Psoas muscle (tissue), 8 donors: ENCODE data around the gene SESN3. TPM values are rescaled to one million over a fixed set of nuclear protein-coding genes. Genes with fewer than 3 reads are reported as not detected.
"Not testable (repeated sequence)": the region's sequence is repeated elsewhere in the genome, so short reads cannot be mapped to it uniquely, and the experiment has no call there.

Source experiments
- ATAC-seq, 4 donors: fragments of 200-7000 bp; cut with Tn5 transposase; one replicate each; pipeline ENCODE4 v1.9.1; 2020; ENCODE audit warnings: moderate library complexity in 3 of 4, mild to moderate bottlenecking in 2 of 4
- DNase-seq, 2 donors: peaks; one replicate each; pipeline ENCODE4 v3.0.0-alpha.2; 2020
- H3K27ac ChIP-seq: fragments of 200-600 bp; one replicate; pipeline ENCODE4 v1.8.0; 2022
- H3K27me3 ChIP-seq, 3 donors: fragments of 200-600 bp in 1 of 3; one replicate each; pipeline versions ENCODE4 v1.6.1 to v1.8.0; 2013 to 2022; ENCODE audit warnings: low read length in 2 of 3, mild to moderate bottlenecking in 2 of 3, moderate library complexity in 1 of 3; ENCODE audit not compliant: insufficient read depth in 3 of 3
- H3K36me3 ChIP-seq, 2 donors: fragments of 200-600 bp in 1 of 2; one replicate each; pipeline versions ENCODE4 v1.6.1 to v1.8.0; 2013 to 2022; ENCODE audit warnings: low read depth in 1 of 2, mild to moderate bottlenecking in 1 of 2, moderate library complexity in 1 of 2; ENCODE audit not compliant: insufficient read depth in 1 of 2
- H3K4me1 ChIP-seq: fragments of 200-600 bp; one replicate; pipeline ENCODE4 v1.8.0; 2022
- H3K4me3 ChIP-seq: fragments of 200-600 bp; one replicate; pipeline ENCODE4 v1.8.0; 2022; ENCODE audit warnings: mild to moderate bottlenecking
- H3K9me3 ChIP-seq: fragments of 200-600 bp; one replicate; pipeline ENCODE4 v1.8.0; 2022
- CTCF ChIP-seq: fragments of 200-600 bp; IDR thresholded peaks from one replicate; pipeline ENCODE4 v1.8.0; 2022; ENCODE audit warnings: antibody characterized with exemption
- WGBS, 3 donors: extraction: QIAGEN DNeasy Blood & Tissue Kit; methylation state at CpG; one replicate each; pipeline versions ENCODE4 v1.1.6 to v1.1.7; 2013; 5-methylcytosine and 5-hydroxymethylcytosine counted together
- intact Hi-C, 2 donors: fragments of 100-400 bp; cut with DNase I; formaldehyde crosslinking; loops; one replicate each; pipeline versions ENCODE4 v1.11.0 to v1.14.2; 2022
- long read RNA-seq, 2 donors: library from polyadenylated mRNA; unstranded; transcript quantifications; one replicate each; pipeline ENCODE4 v2.0.0, GENCODE V29; 2021
- polyA plus RNA-seq, 3 donors: library from polyadenylated mRNA; stranded (reverse); fragments of 200-250 nt; gene quantifications; one replicate each; pipeline ENCODE4 v1.2.3, GENCODE V29; 2013
- total RNA-seq, 4 donors: library from RNA; stranded (reverse); fragmentation: NEBNext Ultra II Directional in 2 of 4; extraction: Animal tissue kit (Norgen Biotek cat#: 25700) in 2 of 4; gene quantifications; one replicate each; pipeline versions ENCODE4 v1.2.1 to v1.2.4, GENCODE V29; 2021 to 2023
- donor health status: healthy with polysubstance abuse.
- donor health status: DM: no; HTN: no; CAD: no; lungs with moderate emphysema.
- donor health status: Bipolar disorder and iron deficiency.
- donor health status: healthy.
- donor health status: DM: yes; HTN: yes; CAD: no.
- donor health status: DM: no; HTN: no; CAD: no.
- donor health status: DM: no; HTN: no; CAD: no.
- donor health status: DM: yes; HTN: yes; CAD: no.

SESN3 gene
- total RNA-seq (10 to 100 TPM in 3 of 4 donors, 1 to 10 TPM in 1; 5.3 to 94.6 (median 15.6) TPM), polyA plus RNA-seq (1 to 10 TPM in 2 of 3 donors, under 1 TPM in 1; 0.92 to 3.8 (median 1.0) TPM)
- long read RNA-seq, donor 1 = 0 reads
- long read RNA-seq, donor 2, partial matches to known transcripts = 0 of 1 reads
- long read RNA-seq, donor 2, other reads (novel, unspliced or antisense) = 1 of 1 reads

- no peaks in the 10 kb centered on the region for H3K9me3 ChIP-seq
- H3K4me1 ChIP-seq = peaks cover 8% of the 10 kb centered on the region
- 1% methylated on average over 30 to 40 of the region's 40 CpGs for WGBS, 3 donors
- peak; percentile 97 to 98 (median 98) for ATAC-seq
- no peak for TF ChIP-seq CTCF
- no peaks in the 10 kb centered on the region for H3K36me3 ChIP-seq
- peak within 1 kb of the TSS; percentile 62 for H3K27ac ChIP-seq
- peak; percentile 99 for DNase-seq
- H3K4me3 ChIP-seq = peak within 1 kb of the TSS; percentile 83
- intact Hi-C loops = loop anchor here in 1 of 2 donors (5.0 kb wide), 3 partner anchors 79 to 476 kb away; partner anchors contain the start of gene SRSF8
- no peaks in the 10 kb centered on the region for H3K27me3 ChIP-seq
These were observed at the start of gene SESN3 for GRCh38 chr11:95231127-95231880. SESN3 (minus strand) TSS chr11:95231202; CDS start chr11:95230860, 342 bp downstream.

DNA sequence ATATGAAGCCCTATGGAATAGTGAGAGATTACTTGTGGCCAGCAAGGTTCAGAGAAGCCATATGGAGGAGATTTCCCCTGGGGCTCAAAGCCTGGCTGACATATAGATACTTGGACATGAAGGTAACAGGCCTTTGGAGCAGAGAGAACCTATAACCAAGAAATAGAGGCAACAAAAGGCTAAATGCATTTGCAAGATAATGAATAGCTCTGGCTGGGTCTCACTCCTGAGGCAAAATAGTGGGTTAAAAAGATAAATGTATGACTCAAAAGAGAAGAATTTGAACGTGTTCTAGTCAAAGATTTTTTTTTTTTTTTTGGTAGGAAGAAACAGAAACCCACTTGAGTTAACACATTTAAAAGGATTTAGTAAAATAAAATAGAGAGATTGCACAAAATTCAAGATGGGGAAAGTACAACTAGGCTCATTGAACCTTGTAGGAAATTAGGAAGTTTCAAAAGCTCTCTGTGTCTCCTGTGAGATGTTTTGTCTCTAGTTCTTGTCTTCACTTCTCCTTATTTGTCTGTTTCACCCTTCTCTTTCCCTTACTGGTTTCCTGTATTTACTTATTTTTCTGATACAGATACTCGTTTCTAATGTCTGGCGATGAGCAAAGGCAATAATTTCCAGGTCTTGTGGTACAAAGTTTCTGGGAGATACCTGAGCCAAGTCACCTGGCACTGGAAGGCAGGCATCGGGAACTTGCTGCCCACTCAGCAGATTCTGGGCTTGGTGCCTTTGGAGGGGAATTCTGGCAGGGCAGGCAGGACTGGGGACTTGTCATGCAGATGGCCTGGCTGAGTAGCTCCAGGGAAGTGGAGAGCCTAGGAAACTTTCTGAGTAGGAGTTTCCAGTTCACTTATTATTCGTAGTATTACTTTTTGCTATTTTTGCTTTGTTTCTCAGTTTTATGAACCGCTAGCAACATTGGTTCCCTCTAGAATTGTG lies 49.2 kb upstream of the SESN3 start:
- Histone ChIP-seq H3K4me1 (no peaks in the 10 kb centered on the region), H3K27me3 (no peaks in the 10 kb centered on the region), H3K36me3 (no peaks in the 10 kb centered on the region), H3K4me3 (no peak overlapping the region), H3K27ac (no peak overlapping the region), H3K9me3 (no peaks in the 10 kb centered on the region)
- ATAC-seq = no peak
- DNase-seq = peak; percentile 18 to 43
- TF ChIP-seq CTCF = no peak
- intact Hi-C loops = no loop called here
- 28 to 43% (median 33%) methylated on average over 6 of the region's 6 CpGs for WGBS, 3 donors

GRCh38 chr11:95277868-95278267 lies 46.9 kb upstream of the SESN3 start:
- Histone ChIP-seq H3K27ac (no peak overlapping the region), H3K27me3 (no peaks in the 10 kb centered on the region), H3K4me1 (no peaks in the 10 kb centered on the region), H3K9me3 (no peaks in the 10 kb centered on the region), H3K36me3 (no peaks in the 10 kb centered on the region), H3K4me3 (no peak overlapping the region)
- intact Hi-C loops = no loop called here
- no peak for TF ChIP-seq CTCF
- ATAC-seq = no peak
- no peak for DNase-seq
- WGBS, 3 donors = 77 to 82% (median 78%) methylated on average over 2 of the region's 2 CpGs

DNA sequence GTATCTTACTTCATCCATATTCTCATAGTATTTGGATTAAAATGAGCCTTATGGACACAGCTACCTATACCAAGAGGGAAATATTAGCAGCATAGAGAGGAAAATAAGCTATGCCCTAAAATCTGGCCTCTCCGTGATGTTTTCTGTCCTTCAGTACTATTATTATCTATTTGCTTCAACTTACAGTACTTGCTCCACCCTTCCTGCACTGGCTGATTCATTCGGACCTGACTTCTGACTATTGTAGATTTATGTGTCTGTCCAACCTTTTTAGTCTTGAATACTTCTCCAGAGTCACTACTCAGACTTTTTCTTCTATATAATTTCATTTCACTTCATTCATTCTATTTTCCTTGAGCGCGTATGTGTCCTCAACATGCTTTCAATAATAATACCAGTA lies 45.1 kb upstream of the SESN3 start:
- intact Hi-C loops = no loop called here
- no peaks in the 10 kb centered on the region for H3K9me3 ChIP-seq
- no peak for ATAC-seq

DNA sequence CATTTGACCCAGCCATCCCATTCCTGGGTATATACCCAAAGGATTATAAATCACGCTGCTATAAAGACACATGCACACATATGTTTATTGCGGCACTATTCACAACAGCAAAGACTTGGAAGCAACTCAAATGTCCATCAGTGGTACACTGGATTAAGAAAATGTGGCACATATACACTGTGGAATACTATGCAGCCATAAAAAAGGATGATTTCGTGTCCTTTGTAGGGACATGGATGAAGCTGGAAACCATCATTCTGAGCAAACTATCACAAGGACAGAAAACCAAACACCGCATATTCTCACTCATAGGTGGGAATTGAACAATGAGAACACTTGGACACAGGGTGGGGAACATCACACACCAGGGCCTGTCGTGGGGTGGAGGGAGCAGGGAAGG lies 42.6 kb upstream of the SESN3 start:
- 77 to 98% (median 93%) methylated on average over 5 of the region's 5 CpGs for WGBS, 3 donors
- H3K36me3 ChIP-seq, H3K27ac ChIP-seq, DNase-seq, H3K27me3 ChIP-seq, H3K4me3 ChIP-seq, ATAC-seq, H3K9me3 ChIP-seq, H3K4me1 ChIP-seq, intact Hi-C loops: not testable (repeated sequence)

More for the DNA sequence above, 45.1 kb upstream of the SESN3 start:
- no peak for TF ChIP-seq CTCF
- Histone ChIP-seq H3K4me1 (no peaks in the 10 kb centered on the region), H3K36me3 (no peaks in the 10 kb centered on the region), H3K27ac (no peak overlapping the region), H3K4me3 (no peak overlapping the region), H3K27me3 (no peaks in the 10 kb centered on the region)
- DNase-seq = no peak
- 87 to 91% (median 89%) methylated on average over 4 of the region's 4 CpGs for WGBS, 3 donors
